GM18499 (cell line): ENCODE results near the gene LIN52.

Source experiments
- ATAC-seq: cut with Tn5 transposase; IDR thresholded peaks from one replicate; pipeline ENCODE4 v1.9.1; 2021; ENCODE audit warnings: moderate number of reproducible peaks; ENCODE audit not compliant: insufficient read depth, unreplicated experiment

The LIN52 gene

DNA sequence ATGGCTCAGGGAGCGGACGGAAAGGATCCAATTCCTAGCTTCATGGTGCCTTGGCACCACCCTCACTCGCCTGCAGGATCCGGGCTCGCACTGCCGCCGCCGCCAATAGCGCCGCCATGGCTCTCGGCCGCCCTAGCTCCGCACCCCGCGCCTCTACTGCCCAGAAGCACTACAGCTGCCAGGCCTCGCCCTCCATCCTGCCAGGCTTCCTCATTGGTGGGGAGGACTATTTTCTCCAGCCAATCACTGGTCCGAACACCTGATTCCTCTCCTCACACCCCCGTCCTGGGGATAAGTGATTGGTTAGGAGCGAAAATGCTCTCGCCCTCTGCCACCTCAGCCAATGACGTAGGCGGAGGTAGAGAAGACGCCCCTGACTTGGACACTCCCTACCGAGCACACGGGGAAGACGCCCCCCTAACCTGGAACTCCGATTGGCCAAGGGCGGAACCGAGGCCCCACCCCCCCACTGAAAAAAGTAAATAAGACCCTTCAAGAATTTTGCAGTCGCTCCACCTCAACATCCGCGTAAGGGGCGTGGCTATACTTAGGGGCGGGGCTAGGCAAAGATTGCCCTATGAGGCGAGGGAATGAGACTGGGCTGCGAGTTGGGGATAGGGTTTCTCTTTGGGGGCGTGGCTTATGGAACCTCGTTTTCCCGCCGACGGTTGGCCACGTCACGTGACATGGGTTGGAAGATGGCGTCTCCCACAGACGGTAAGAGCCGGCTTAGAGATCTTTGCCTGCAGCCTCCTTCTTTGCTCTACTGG is at the start of gene LIN52, which contains the start of gene ALDH6A1:
Gene LIN52, plus strand, starts transcription at position 680 of the 770 bp plus-strand sequence. Its CDS starts 19 bp downstream, at position 699.
Gene ALDH6A1, minus strand, starts transcription at position 177 of the 770 bp plus-strand sequence. Its CDS starts 59 bp downstream, at position 118.
- ATAC-seq = peak; percentile 82

GRCh38 chr14:74035556-74035955 is 49.2 kb upstream of the LIN52 start:
- no peak for ATAC-seq

- ATAC-seq = no peak
Observed at GRCh38 chr14:74038020-74038859, 46.5 kb upstream of the LIN52 start.

- no peak for ATAC-seq
Observed at GRCh38 chr14:74042296-74042695, 42.5 kb upstream of the LIN52 start.

GRCh38 chr14:74045522-74045921 is 39.2 kb upstream of the LIN52 start:
- ATAC-seq = no peak

- ATAC-seq = no peak
Observed at GRCh38 chr14:74048281-74048680, 36.5 kb upstream of the LIN52 start.

DNA sequence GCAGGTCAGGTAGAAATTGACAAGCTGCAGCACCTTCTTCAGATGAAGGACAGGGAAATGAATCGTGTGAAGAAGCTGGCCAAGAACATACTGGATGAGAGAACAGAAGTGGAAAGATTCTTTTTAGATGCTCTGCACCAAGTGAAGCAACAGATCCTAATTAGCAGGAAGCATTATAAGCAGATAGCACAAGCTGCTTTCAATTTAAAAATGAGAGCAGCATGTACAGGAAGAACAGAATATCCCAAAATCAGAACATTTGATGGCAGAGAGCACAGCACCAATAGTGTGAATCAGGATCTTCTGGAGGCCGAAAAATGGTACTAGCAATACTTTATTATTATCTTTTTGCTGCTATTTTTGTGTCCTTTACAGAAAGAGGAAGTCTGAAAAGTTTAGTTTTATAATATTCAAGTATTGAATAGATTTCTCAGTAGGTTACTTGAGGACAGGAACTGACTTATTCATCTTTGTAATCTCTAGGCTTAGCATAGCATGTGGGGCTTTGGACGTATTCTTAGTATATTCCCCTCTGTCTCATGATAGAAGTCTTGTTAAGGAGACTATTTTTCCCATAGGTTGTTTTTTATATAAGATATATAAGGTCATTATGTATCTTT is 34.8 kb upstream of the LIN52 start:
- ATAC-seq = no peak

DNA sequence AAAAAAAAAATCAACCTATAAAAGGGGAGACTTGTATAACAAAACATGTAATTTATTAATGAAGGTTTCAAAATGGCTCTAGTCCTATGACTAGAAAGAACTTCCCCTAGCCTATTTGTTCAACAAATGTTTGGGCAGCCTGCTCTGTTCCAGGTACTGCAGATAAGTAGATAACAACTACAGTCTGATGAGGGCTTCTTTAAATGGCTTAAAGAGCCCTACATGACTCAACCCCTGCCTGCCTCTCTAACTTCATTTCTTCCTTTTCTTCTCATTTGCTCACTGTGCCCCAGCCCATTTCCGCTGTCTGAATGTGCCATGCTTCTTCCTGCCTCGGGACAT is 22.0 kb upstream of the LIN52 start:
- ATAC-seq = no peak

GRCh38 chr14:74064426-74064825 is 20.3 kb upstream of the LIN52 start:
- ATAC-seq = no peak

- no peak for ATAC-seq
Observed at GRCh38 chr14:74064883-74065282, 19.9 kb upstream of the LIN52 start.

- no peak for ATAC-seq
Observed at GRCh38 chr14:74065746-74066575, 18.8 kb upstream of the LIN52 start.

GRCh38 chr14:74077401-74077800 is 7.4 kb upstream of the LIN52 start:
- no peak for ATAC-seq

GRCh38 chr14:74080820-74081460 is 3.8 kb upstream of the LIN52 start:
- ATAC-seq = no peak

GRCh38 chr14:74081491-74081890 is 3.3 kb upstream of the LIN52 start:
- ATAC-seq = no peak

DNA sequence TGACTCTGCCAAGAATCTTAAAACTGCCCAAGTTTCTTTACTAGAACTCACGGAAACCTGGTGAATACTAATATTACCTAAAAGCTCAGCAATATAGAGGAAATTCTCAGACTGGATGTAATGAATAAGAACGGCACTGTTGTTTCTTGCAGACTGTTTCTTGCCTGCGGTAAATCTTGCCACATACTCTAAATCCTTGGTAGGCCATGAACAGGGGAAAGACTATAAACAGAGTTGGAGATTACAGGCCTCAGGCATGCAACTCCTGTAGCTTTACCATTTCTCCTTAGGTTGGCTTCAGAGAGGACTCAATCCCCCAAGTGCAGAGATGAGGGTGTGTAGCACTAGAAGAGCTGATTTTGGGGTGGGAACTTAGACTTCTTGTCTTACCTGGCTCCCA is 1.6 kb upstream of the LIN52 start:
- ATAC-seq = no peak

- peak; percentile 1 for ATAC-seq
Observed at GRCh38 chr14:74083784-74084276, 926 bp upstream of the LIN52 start.

DNA sequence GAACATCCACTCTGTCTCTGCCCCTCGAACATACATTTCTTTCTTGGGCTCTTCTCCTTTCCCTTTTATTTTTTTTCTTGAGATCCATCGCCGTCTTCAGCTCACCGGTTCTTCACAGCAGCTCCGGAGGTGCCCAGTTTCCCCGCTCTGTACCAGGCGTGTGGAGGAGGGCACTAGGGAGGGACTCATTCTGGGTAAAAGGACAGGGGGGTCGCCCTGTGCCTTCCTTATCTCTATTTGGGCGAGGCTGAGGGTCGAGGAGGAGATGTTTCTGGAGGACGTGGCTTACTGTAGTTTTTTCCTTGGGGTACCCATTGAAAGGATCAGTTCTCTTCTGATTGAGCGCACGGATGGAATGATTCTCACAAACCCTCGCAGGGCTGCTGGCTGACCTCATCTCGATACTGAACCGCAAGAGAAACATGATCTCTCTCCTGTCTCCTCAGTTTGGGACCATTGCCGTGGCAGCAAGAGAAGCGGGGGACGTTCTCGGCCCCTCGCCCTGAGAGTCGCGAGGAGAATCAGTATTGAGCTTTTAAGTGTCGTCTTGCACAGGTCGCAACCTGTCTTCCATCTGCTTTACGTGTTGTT is 386 bp downstream of the LIN52 start:
- no peak for ATAC-seq

DNA sequence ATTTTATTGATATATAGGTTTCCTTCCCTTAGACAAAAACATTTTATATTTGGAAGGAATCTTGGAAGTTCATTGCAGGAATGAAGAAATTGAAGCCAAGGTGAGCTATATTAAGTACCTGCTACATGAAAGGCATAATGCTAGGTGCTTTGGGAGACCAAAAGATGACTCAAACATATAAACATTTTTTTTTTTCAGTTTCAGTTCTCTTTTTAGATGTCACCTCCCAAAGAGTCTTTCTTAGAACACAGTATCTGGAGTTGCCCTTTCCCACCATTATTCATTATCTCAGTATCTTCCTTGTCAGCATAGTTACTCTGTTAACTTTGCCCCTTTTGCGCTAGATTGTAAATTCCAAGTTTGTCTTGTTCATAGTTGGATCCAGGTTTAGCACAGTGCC is 1.1 kb downstream of the LIN52 start:
- ATAC-seq = no peak
